Fibroblast of lung (primary cell): ENCODE results near the gene SUN3.

Source experiments
- EZH2 ChIP-seq: IDR thresholded peaks from 2 replicates; pipeline ENCODE4 v1.5.1; 2012; ENCODE audit warnings: low read length, control low read depth, mild to moderate bottlenecking; ENCODE audit errors: missing control alignments
- TF ChIP-seq, protein P1 (sequence below), 2 donors: IDR thresholded peaks in 1 of 2; conservative IDR thresholded peaks in 1 of 2; 1 replicate in 1 of 2; 2 replicates in 1 of 2; pipeline ENCODE4 v1.5.1; 2011 to 2012; ENCODE audit warnings: low read length in 2 of 2, control low read depth in 1 of 2, inconsistent platforms in 1 of 2, low read depth in 1 of 2, mild to moderate bottlenecking in 1 of 2

DNA sequence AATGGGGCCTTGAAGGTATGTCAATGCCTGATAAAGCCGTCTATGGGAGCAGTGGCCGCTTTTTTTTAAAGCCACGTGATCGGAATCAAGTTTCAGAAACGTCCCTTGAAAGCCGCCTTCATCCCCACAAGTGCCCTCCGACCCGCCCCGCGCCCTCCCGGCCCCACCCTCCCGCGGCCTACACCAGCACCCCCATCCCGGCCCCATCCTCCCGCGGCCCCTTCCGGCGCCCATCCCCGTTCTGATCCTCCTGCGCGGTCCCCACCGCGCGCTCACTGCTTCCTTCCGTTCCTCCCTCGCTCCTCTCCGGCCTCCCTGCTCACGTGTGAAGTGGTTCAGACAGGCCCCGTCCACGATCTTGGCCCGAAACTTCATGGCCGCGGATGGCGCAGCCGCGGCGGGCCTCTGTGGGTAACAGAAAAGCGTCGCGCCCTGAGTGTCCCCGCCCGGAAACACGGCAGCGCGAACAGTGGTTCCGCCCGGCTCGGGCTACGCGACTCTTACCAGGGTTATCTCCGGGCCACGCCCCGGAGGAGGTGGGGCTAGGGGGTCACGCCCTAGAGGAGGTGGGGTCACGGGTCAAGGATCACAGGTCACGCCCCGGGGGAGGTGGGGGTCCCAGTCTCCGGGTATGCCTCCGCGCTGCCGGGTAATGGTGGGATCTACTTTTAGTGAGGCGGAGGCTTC lies 49.6 kb downstream of the SUN3 start, which contains the start of gene HUS1:
- TF ChIP-seq, protein P1, sequence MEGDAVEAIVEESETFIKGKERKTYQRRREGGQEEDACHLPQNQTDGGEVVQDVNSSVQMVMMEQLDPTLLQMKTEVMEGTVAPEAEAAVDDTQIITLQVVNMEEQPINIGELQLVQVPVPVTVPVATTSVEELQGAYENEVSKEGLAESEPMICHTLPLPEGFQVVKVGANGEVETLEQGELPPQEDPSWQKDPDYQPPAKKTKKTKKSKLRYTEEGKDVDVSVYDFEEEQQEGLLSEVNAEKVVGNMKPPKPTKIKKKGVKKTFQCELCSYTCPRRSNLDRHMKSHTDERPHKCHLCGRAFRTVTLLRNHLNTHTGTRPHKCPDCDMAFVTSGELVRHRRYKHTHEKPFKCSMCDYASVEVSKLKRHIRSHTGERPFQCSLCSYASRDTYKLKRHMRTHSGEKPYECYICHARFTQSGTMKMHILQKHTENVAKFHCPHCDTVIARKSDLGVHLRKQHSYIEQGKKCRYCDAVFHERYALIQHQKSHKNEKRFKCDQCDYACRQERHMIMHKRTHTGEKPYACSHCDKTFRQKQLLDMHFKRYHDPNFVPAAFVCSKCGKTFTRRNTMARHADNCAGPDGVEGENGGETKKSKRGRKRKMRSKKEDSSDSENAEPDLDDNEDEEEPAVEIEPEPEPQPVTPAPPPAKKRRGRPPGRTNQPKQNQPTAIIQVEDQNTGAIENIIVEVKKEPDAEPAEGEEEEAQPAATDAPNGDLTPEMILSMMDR (conservative IDR thresholded peaks at IDR 0.05 in 1 of 2, IDR thresholded peaks at IDR 0.05 in 1 of 2; ENCODE audit: low read depth in 1 of 2, low read length in 2 of 2) = no peak
- no peak for TF ChIP-seq EZH2
